SU-DHL-6 (cell line): Measurements from ENCODE around the gene SIX3.

Experiments
- H2AFZ ChIP-seq: fragments of 200-600 bp; sonication (generic); 2 replicates; pipeline ENCODE4 v1.6.1; 2014; ENCODE audit warnings: low read depth, mild to moderate bottlenecking, moderate library complexity, mixed read lengths, antibody characterized with exemption, low read length; ENCODE audit not compliant: severe bottlenecking
- H3F3A ChIP-seq: fragments of 200-600 bp; shearing (Covaris generic); 2 replicates; pipeline ENCODE4 v1.6.0; 2016; ENCODE audit warnings: antibody characterized with exemption, mild to moderate bottlenecking; ENCODE audit not compliant: insufficient read depth
- H3K27ac ChIP-seq: fragments of 200-600 bp; sonication (generic); 2 replicates; pipeline ENCODE4 v1.5.1; 2016; ENCODE audit warnings: low read depth, mild to moderate bottlenecking, low read length, moderate library complexity, mixed read lengths
- H3K27me3 ChIP-seq: fragments of 200-600 bp; sonication (generic), shearing (Covaris generic); 2 replicates; pipeline ENCODE4 v1.6.0; 2014; ENCODE audit warnings: mild to moderate bottlenecking, low read length
- H3K36me3 ChIP-seq: fragments of 200-600 bp; sonication (generic); 2 replicates; pipeline ENCODE4 v1.6.1; 2014; ENCODE audit warnings: mild to moderate bottlenecking, low read length, mixed read lengths
- H3K4me2 ChIP-seq: fragments of 300-600, 200-600 bp; shearing (Covaris generic), sonication (generic); 2 replicates; pipeline ENCODE4 v1.6.0; 2014; ENCODE audit warnings: low read length, low read depth, mild to moderate bottlenecking; ENCODE audit not compliant: poor library complexity, severe bottlenecking
- H3K4me3 ChIP-seq: fragments of 200-600 bp; sonication (generic); 2 replicates; pipeline ENCODE4 v1.5.1; 2014; ENCODE audit warnings: antibody characterized with exemption, low read length, mild to moderate bottlenecking, mixed read lengths; ENCODE audit not compliant: insufficient read depth, poor library complexity, severe bottlenecking
- H3K79me2 ChIP-seq: fragments of 200-600 bp; sonication (generic); 2 replicates; pipeline ENCODE4 v1.6.1; 2014; ENCODE audit warnings: mild to moderate bottlenecking, low read length, moderate library complexity; ENCODE audit not compliant: insufficient read depth
- H3K9ac ChIP-seq: fragments of 200-600 bp; sonication (generic); 2 replicates; pipeline ENCODE4 v1.7.0; 2014; ENCODE audit warnings: mild to moderate bottlenecking, low read length
- H3K9me2 ChIP-seq: fragments of 200-600 bp; sonication (generic); replicated peaks from 2 replicates; pipeline ENCODE4 v1.6.1; 2014; ENCODE audit warnings: low read length; ENCODE audit not compliant: insufficient read depth
- H3K9me3 ChIP-seq: fragments of 200-600 bp; sonication (generic); 2 replicates; pipeline ENCODE4 v1.6.1; 2014; ENCODE audit warnings: low read length, mixed read lengths; ENCODE audit not compliant: insufficient read depth
- H4K20me1 ChIP-seq: fragments of 200-600 bp; sonication (generic); 2 replicates; pipeline ENCODE4 v1.6.1; 2014; ENCODE audit warnings: low read depth, mild to moderate bottlenecking, antibody characterized with exemption, low read length, moderate library complexity, mixed read lengths
- CTCF ChIP-seq: fragments of 200-600 bp; sonication (generic); IDR thresholded peaks from one replicate; pipeline ENCODE4 v1.5.1; 2017; ENCODE audit warnings: antibody characterized with exemption, mild to moderate bottlenecking, low read length, moderate library complexity; ENCODE audit not compliant: insufficient read depth, poor library complexity, severe bottlenecking
- EZH2phosphoT487 ChIP-seq: fragments of 200-600 bp; sonication (generic), shearing (Covaris generic); conservative IDR thresholded peaks from 2 replicates; pipeline ENCODE4 v1.6.1; 2018; ENCODE audit warnings: mild to moderate bottlenecking, antibody characterized with exemption, low read length, moderate library complexity, mixed read lengths

The SIX3 gene

GRCh38 chr2:44957656-44958327 lies 16.3 kb downstream of the SIX3 start:
- no peak for TF ChIP-seq CTCF
- TF ChIP-seq EZH2phosphoT487, result no peak
- no peaks in the 10 kb centered on the region for H3K9me2 ChIP-seq
- no peaks in the 10 kb centered on the region for H4K20me1 ChIP-seq
- no peaks in the 10 kb centered on the region for H3F3A ChIP-seq
- no peak overlapping the region for H3K27ac ChIP-seq
- no peak overlapping the region for H2AFZ ChIP-seq
- no peaks in the 10 kb centered on the region for H3K79me2 ChIP-seq
- H3K9me3 ChIP-seq, result no peaks in the 10 kb centered on the region
- H3K36me3 ChIP-seq, result no peaks in the 10 kb centered on the region
- no peaks in the 10 kb centered on the region for H3K27me3 ChIP-seq
- no peak overlapping the region for H3K4me2 ChIP-seq
- no peak overlapping the region for H3K9ac ChIP-seq
- H3K4me3 ChIP-seq, result no peak overlapping the region

GRCh38 chr2:44959855-44960254 lies 18.4 kb downstream of the SIX3 start:
- Histone ChIP-seq H3K27me3 (no peaks in the 10 kb centered on the region), H3K9ac (no peak overlapping the region), H3F3A (no peaks in the 10 kb centered on the region), H3K36me3 (no peaks in the 10 kb centered on the region), H3K9me2 (no peaks in the 10 kb centered on the region), H3K4me2 (no peak overlapping the region), H3K9me3 (no peaks in the 10 kb centered on the region), H3K79me2 (no peaks in the 10 kb centered on the region), H4K20me1 (no peaks in the 10 kb centered on the region), H2AFZ (no peak overlapping the region), H3K27ac (no peak overlapping the region), H3K4me3 (no peak overlapping the region)
- TF ChIP-seq EZH2phosphoT487 (no peak), CTCF (no peak)

- no peak overlapping the region for H2AFZ ChIP-seq
- H3K9ac ChIP-seq, result no peak overlapping the region
- no peaks in the 10 kb centered on the region for H3K27me3 ChIP-seq
- no peaks in the 10 kb centered on the region for H4K20me1 ChIP-seq
- H3K9me3 ChIP-seq, result no peaks in the 10 kb centered on the region
- no peak overlapping the region for H3K27ac ChIP-seq
- H3K36me3 ChIP-seq, result no peaks in the 10 kb centered on the region
- no peak overlapping the region for H3K4me2 ChIP-seq
- no peaks in the 10 kb centered on the region for H3F3A ChIP-seq
- TF ChIP-seq EZH2phosphoT487 (no peak), CTCF (no peak)
- H3K9me2 ChIP-seq, result no peaks in the 10 kb centered on the region
- H3K4me3 ChIP-seq, result no peak overlapping the region
- H3K79me2 ChIP-seq, result no peaks in the 10 kb centered on the region
These were observed 19.4 kb downstream of the SIX3 start for GRCh38 chr2:44960871-44961270.
